MM.1S (cell line): ENCODE data around the gene PLA2G4B.

Experiments
- CTCF ChIP-seq: fragments of 300-600 bp; sonication (generic); IDR thresholded peaks from 2 replicates; pipeline ENCODE4 v1.5.1; 2016; ENCODE audit warnings: antibody characterized with exemption, low read length, mixed read lengths
- EZH2phosphoT487 ChIP-seq: fragments of 300-600 bp; sonication (generic); IDR thresholded peaks from 2 replicates; pipeline ENCODE4 v1.6.1; 2018; ENCODE audit warnings: antibody characterized with exemption, low read length

GRCh38 chr15:41812820-41813375 lies 25.7 kb upstream of the PLA2G4B start:
- no peak for TF ChIP-seq CTCF
- no peak for TF ChIP-seq EZH2phosphoT487
